SK-N-SH treated with all-trans-retinoic acid at 6 μM for 48 hours (cell line): Measurements from ENCODE around the gene ACTR2.

Source experiments
- ARNTL ChIP-seq: fragments of 450-650 bp; formaldehyde crosslinking; IDR thresholded peaks from 2 replicates; pipeline ENCODE4 v1.5.0; 2020; ENCODE audit warnings: low read depth, mild to moderate bottlenecking, moderate library complexity, borderline replicate concordance
- CREB5 ChIP-seq: fragments of 250-450 bp; sonication (Bioruptor Pico); IDR thresholded peaks from 2 replicates; pipeline ENCODE4 v1.5.1; 2020; ENCODE audit warnings: low read depth, mild to moderate bottlenecking, moderate library complexity
- ISL1 ChIP-seq: fragments of 250-450 bp; sonication (Bioruptor Pico); IDR thresholded peaks from 2 replicates; pipeline ENCODE4 v2.1.2; 2022; ENCODE audit warnings: mild to moderate bottlenecking, moderate library complexity
- OSR1 ChIP-seq: fragments of 250-450 bp; sonication (Bioruptor Pico); IDR thresholded peaks from 2 replicates; pipeline ENCODE4 v1.8.0; 2022; ENCODE audit warnings: moderate library complexity, mild to moderate bottlenecking, inconsistent platforms
- PPARA ChIP-seq: fragments of 250-450 bp; sonication (Bioruptor Pico); IDR thresholded peaks from 2 replicates; pipeline ENCODE4 v1.5.0; 2020; ENCODE audit warnings: mild to moderate bottlenecking, borderline replicate concordance
- ZFP3 ChIP-seq: fragments of 250-450 bp; sonication (Bioruptor Pico); IDR thresholded peaks from 2 replicates; pipeline ENCODE4 v1.5.0; 2020; ENCODE audit warnings: mild to moderate bottlenecking, moderate library complexity
- ZFP30 ChIP-seq: fragments of 450-650 bp; formaldehyde crosslinking; IDR thresholded peaks from 2 replicates; pipeline ENCODE4 v1.5.0; 2022; ENCODE audit warnings: mild to moderate bottlenecking, moderate library complexity
- ZNF565 ChIP-seq: fragments of 450-650 bp; formaldehyde crosslinking; conservative IDR thresholded peaks from 2 replicates; pipeline ENCODE4 v1.5.0; 2020; ENCODE audit warnings: low read depth, mild to moderate bottlenecking, moderate library complexity
- TF ChIP-seq, protein P1 (sequence below): fragments of 250-450 bp; sonication (Bioruptor Pico); IDR thresholded peaks from 2 replicates; pipeline ENCODE4 v1.8.0; 2020; ENCODE audit warnings: mild to moderate bottlenecking, moderate library complexity, borderline replicate concordance
- TF ChIP-seq, protein P2 (sequence below): fragments of 250-450 bp; sonication (Bioruptor Pico); IDR thresholded peaks from 2 replicates; pipeline ENCODE4 v1.5.0; 2020; ENCODE audit warnings: mild to moderate bottlenecking, moderate library complexity

DNA sequence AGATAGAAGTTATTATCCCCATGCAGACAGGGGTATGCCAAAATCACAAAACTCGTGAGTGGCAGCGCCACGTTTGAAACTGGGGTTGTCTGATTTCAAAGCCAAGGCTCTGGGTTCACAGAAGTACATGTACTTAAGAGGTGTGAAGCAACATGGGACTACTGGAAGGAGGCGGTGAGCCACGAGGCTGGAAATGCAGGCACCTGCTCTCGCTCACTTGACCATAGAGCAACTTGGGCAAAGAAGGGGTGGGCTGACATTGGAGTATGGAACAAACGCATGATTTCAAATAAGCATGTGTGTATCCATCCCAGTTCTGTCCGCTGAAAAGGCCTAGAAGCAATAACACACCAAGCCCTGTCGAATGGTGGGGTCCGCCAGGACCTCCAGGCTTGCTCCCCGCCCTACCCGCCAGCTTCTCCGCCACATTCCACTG, 593 bp upstream of the ACTR2 start:
- TF ChIP-seq ZNF565 (CRISPR knock-in tag) (no peak), ARNTL (CRISPR knock-in tag) (no peak), PPARA (CRISPR knock-in tag) (no peak), ZFP30 (CRISPR knock-in tag) (no peak), ISL1 (CRISPR knock-in tag) (no peak), ZFP3 (CRISPR knock-in tag) (no peak), OSR1 (CRISPR knock-in tag) (no peak), CREB5 (CRISPR knock-in tag) (no peak)
- TF ChIP-seq, protein P1, sequence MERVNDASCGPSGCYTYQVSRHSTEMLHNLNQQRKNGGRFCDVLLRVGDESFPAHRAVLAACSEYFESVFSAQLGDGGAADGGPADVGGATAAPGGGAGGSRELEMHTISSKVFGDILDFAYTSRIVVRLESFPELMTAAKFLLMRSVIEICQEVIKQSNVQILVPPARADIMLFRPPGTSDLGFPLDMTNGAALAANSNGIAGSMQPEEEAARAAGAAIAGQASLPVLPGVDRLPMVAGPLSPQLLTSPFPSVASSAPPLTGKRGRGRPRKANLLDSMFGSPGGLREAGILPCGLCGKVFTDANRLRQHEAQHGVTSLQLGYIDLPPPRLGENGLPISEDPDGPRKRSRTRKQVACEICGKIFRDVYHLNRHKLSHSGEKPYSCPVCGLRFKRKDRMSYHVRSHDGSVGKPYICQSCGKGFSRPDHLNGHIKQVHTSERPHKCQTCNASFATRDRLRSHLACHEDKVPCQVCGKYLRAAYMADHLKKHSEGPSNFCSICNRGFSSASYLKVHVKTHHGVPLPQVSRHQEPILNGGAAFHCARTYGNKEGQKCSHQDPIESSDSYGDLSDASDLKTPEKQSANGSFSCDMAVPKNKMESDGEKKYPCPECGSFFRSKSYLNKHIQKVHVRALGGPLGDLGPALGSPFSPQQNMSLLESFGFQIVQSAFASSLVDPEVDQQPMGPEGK (CRISPR knock-in tag), result no peak
- TF ChIP-seq, protein P2, sequence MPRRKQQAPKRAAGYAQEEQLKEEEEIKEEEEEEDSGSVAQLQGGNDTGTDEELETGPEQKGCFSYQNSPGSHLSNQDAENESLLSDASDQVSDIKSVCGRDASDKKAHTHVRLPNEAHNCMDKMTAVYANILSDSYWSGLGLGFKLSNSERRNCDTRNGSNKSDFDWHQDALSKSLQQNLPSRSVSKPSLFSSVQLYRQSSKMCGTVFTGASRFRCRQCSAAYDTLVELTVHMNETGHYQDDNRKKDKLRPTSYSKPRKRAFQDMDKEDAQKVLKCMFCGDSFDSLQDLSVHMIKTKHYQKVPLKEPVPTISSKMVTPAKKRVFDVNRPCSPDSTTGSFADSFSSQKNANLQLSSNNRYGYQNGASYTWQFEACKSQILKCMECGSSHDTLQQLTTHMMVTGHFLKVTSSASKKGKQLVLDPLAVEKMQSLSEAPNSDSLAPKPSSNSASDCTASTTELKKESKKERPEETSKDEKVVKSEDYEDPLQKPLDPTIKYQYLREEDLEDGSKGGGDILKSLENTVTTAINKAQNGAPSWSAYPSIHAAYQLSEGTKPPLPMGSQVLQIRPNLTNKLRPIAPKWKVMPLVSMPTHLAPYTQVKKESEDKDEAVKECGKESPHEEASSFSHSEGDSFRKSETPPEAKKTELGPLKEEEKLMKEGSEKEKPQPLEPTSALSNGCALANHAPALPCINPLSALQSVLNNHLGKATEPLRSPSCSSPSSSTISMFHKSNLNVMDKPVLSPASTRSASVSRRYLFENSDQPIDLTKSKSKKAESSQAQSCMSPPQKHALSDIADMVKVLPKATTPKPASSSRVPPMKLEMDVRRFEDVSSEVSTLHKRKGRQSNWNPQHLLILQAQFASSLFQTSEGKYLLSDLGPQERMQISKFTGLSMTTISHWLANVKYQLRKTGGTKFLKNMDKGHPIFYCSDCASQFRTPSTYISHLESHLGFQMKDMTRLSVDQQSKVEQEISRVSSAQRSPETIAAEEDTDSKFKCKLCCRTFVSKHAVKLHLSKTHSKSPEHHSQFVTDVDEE (CRISPR knock-in tag), result no peak
